HG02852 (cell line): Measurements from ENCODE around the gene PCDHGB5.

Experiments used
- ATAC-seq: cut with Tn5 transposase; IDR thresholded peaks from one replicate; pipeline ENCODE4 v1.9.1; 2021; ENCODE audit warnings: mild to moderate bottlenecking, moderate library complexity; ENCODE audit not compliant: unreplicated experiment

Gene PCDHGB5

GRCh38 chr5:141397756-141398551 is at the start of gene PCDHGB5:
Gene PCDHGB5 (plus strand): TSS chr5:141397947. CDS start chr5:141398128, 181 bp downstream.
- ATAC-seq: peak; percentile 98

GRCh38 chr5:141349917-141350619 is 47.7 kb upstream of the PCDHGB5 start, which contains the start of gene PCDHGB1:
Gene PCDHGB1 (plus strand): TSS chr5:141350099. CDS start chr5:141350261, 162 bp downstream.
- no peak for ATAC-seq

GRCh38 chr5:141351591-141351990 is 46.2 kb upstream of the PCDHGB5 start:
- ATAC-seq: no peak

- ATAC-seq: no peak
These were observed 42.8 kb upstream of the PCDHGB5 start, which contains the start of gene PCDHGA4 for GRCh38 chr5:141354900-141355469. Gene PCDHGA4 (plus strand): TSS chr5:141355021. CDS start chr5:141355108, 87 bp downstream.

GRCh38 chr5:141355641-141356040 is 42.1 kb upstream of the PCDHGB5 start:
- no peak for ATAC-seq

- ATAC-seq: no peak
These were observed 41.6 kb upstream of the PCDHGB5 start for GRCh38 chr5:141356133-141356532.

- ATAC-seq: no peak
These were observed 40.8 kb upstream of the PCDHGB5 start for GRCh38 chr5:141356950-141357349.

GRCh38 chr5:141359790-141360426 is 37.8 kb upstream of the PCDHGB5 start, which contains the start of gene PCDHGB2:
Gene PCDHGB2 (plus strand): TSS chr5:141359994. CDS start chr5:141360136, 142 bp downstream.
- no peak for ATAC-seq

- ATAC-seq: no peak
These were observed 37.1 kb upstream of the PCDHGB5 start for GRCh38 chr5:141360685-141361084.

GRCh38 chr5:141362719-141363118 is 35.0 kb upstream of the PCDHGB5 start:
- no peak for ATAC-seq

- ATAC-seq: no peak
These were observed 33.6 kb upstream of the PCDHGB5 start, which contains the start of gene PCDHGA5 for GRCh38 chr5:141363952-141364660. Gene PCDHGA5 (plus strand): TSS chr5:141364162. CDS start chr5:141364331, 169 bp downstream.

- no peak for ATAC-seq
These were observed 31.5 kb upstream of the PCDHGB5 start for GRCh38 chr5:141366016-141366896.

- ATAC-seq: peak; percentile 77
These were observed 27.5 kb upstream of the PCDHGB5 start, which contains the start of gene PCDHGB3 for GRCh38 chr5:141369994-141370848. Gene PCDHGB3 (plus strand): TSS chr5:141370242. CDS start chr5:141370395, 153 bp downstream.

GRCh38 chr5:141371572-141372475 is 25.9 kb upstream of the PCDHGB5 start:
- no peak for ATAC-seq

GRCh38 chr5:141373673-141374317 is 24.0 kb upstream of the PCDHGB5 start, which contains the start of gene PCDHGA6:
Gene PCDHGA6 (plus strand): TSS chr5:141373891. CDS start chr5:141374084, 193 bp downstream.
- ATAC-seq: no peak

GRCh38 chr5:141374627-141375026 is 23.1 kb upstream of the PCDHGB5 start:
- no peak for ATAC-seq
